Endothelial cell of umbilical vein (primary cell): ENCODE results near the gene HTR3A. TPM values are rescaled to one million over a fixed set of nuclear protein-coding genes. Genes with fewer than 3 reads are reported as not detected.

ENCODE experiments used
- BruUV-seq: library from RNA; stranded (reverse); fragments of 400-500 nt; replicated peaks from 2 replicates; lab custom pipeline; 2021; lab: Mats Ljungman, UMichigan
- CTCF ChIA-PET: fragments of 300-600, 350-600 bp; sonication (Branson Sonifier 250); formaldehyde crosslinking; loops from one replicate; lab custom pipeline; 2021; ENCODE audit warnings: antibody characterized with exemption, inconsistent platforms; lab: Charles Lee
- POLR2A ChIA-PET: fragments of 300-600, 350-600 bp; sonication (Branson Sonifier 250); formaldehyde crosslinking; loops from one replicate; lab custom pipeline; 2021; ENCODE audit warnings: antibody characterized with exemption, inconsistent platforms; lab: Charles Lee
- DNase-seq: peaks from one replicate; pipeline ENCODE4 v3.0.0-alpha.2; 2011; ENCODE audit warnings: low read depth, low spot score
- FAIRE-seq: peaks from 2 replicates; lab custom pipeline; 2011; peaks lifted over from hg19 to GRCh38; lab: Jason Lieb, UNC
- H2AFZ ChIP-seq: 2 replicates; pipeline ENCODE4 v1.6.0; 2012; ENCODE audit warnings: low read depth, low read length, control low read depth, inconsistent platforms
- H3K27ac ChIP-seq: 2 replicates; pipeline ENCODE4 v1.5.1; 2011; ENCODE audit warnings: low read depth, mild to moderate bottlenecking, control low read depth, low read length, moderate library complexity; ENCODE audit not compliant: insufficient read depth
- H3K27me3 ChIP-seq, 2 experiments: 2 replicates each; pipeline versions ENCODE4 v1.6.0 to v1.6.1; 2011; ENCODE audit warnings: low read length in 2 of 2, mixed read lengths in 1 of 2; ENCODE audit not compliant: control insufficient read depth in 2 of 2, insufficient read depth in 2 of 2
- H3K36me3 ChIP-seq, 2 experiments: 2 replicates in 1 of 2; 3 replicates in 1 of 2; pipeline ENCODE4 v1.5.1; 2011; ENCODE audit warnings: low read length in 2 of 2, mild to moderate bottlenecking in 1 of 2, moderate library complexity in 1 of 2; ENCODE audit not compliant: control insufficient read depth in 2 of 2, insufficient read depth in 2 of 2; ENCODE audit errors: extremely low read depth in 1 of 2
- H3K4me1 ChIP-seq: 3 replicates; pipeline ENCODE4 v1.5.1; 2011; ENCODE audit warnings: mild to moderate bottlenecking, low read length; ENCODE audit not compliant: control insufficient read depth, insufficient read depth; ENCODE audit errors: extremely low read depth
- H3K4me2 ChIP-seq: 2 replicates; pipeline ENCODE4 v1.6.1; 2011; ENCODE audit warnings: low read length, control low read depth, mixed read lengths; ENCODE audit not compliant: insufficient read depth
- H3K4me3 ChIP-seq, 3 experiments: fragments of 200-600 bp in 1 of 3; sonication (generic), shearing (Covaris generic) in 1 of 3; replicated peaks in 1 of 3; 2 replicates each; pipeline ENCODE4 v1.5.1; 2011 to 2016; ENCODE audit warnings: control low read depth in 3 of 3, low read length in 3 of 3, mild to moderate bottlenecking in 2 of 3, inconsistent platforms in 1 of 3, low read depth in 1 of 3, moderate library complexity in 1 of 3; ENCODE audit not compliant: insufficient read depth in 1 of 3
- H3K79me2 ChIP-seq: 2 replicates; pipeline ENCODE4 v1.6.0; 2012; ENCODE audit warnings: low read length, inconsistent platforms; ENCODE audit not compliant: control insufficient read depth, insufficient read depth
- H3K9ac ChIP-seq: replicated peaks from 2 replicates; pipeline ENCODE3; 2011; ENCODE audit warnings: low read length, control low read depth; ENCODE audit not compliant: insufficient read depth; ENCODE audit errors: extremely low read depth
- H3K9me1 ChIP-seq: replicated peaks from 3 replicates; pipeline ENCODE4 v1.6.0; 2011; ENCODE audit warnings: mild to moderate bottlenecking, low read length; ENCODE audit not compliant: control insufficient read depth, insufficient read depth; ENCODE audit errors: extremely low read depth
- H3K9me3 ChIP-seq: replicated peaks from 2 replicates; pipeline ENCODE4 v1.5.1; 2012; ENCODE audit warnings: low read length, inconsistent platforms; ENCODE audit not compliant: control insufficient read depth, insufficient read depth
- H4K20me1 ChIP-seq: replicated peaks from 2 replicates; pipeline ENCODE3; 2011; ENCODE audit warnings: mild to moderate bottlenecking, low read length; ENCODE audit not compliant: control insufficient read depth, insufficient read depth; ENCODE audit errors: extremely low read depth
- CTCF ChIP-seq, 2 donors: IDR thresholded peaks; 1 replicate in 1 of 2; 2 replicates in 1 of 2; pipeline ENCODE4 v1.5.1; 2011; ENCODE audit warnings: low read length in 2 of 2, mild to moderate bottlenecking in 2 of 2, moderate library complexity in 2 of 2, control low read depth in 1 of 2, inconsistent platforms in 1 of 2, low read depth in 1 of 2; ENCODE audit not compliant: insufficient read depth in 1 of 2; ENCODE audit errors: extremely low read depth in 1 of 2
- EZH2 ChIP-seq: IDR thresholded peaks from 2 replicates; pipeline ENCODE4 v1.6.1; 2012; ENCODE audit warnings: borderline replicate concordance, low read depth, mild to moderate bottlenecking, moderate library complexity, low read length, inconsistent platforms; ENCODE audit not compliant: severe bottlenecking
- FOS ChIP-seq: IDR thresholded peaks from 2 replicates; pipeline ENCODE4 v1.6.1; 2011; ENCODE audit warnings: mild to moderate bottlenecking, low read length, moderate library complexity, borderline replicate concordance; ENCODE audit not compliant: insufficient read depth
- GATA2 ChIP-seq: IDR thresholded peaks from 2 replicates; pipeline ENCODE4 v1.7.0; 2011; ENCODE audit warnings: low read depth, mild to moderate bottlenecking, moderate library complexity, mixed read lengths, low read length; ENCODE audit not compliant: insufficient read length, insufficient read depth
- JUN ChIP-seq: IDR thresholded peaks from 2 replicates; pipeline ENCODE4 v1.6.1; 2011; ENCODE audit warnings: borderline replicate concordance, low read depth; ENCODE audit not compliant: insufficient read length, insufficient read depth
- MAX ChIP-seq: IDR thresholded peaks from 2 replicates; pipeline ENCODE4 v1.6.1; 2011; ENCODE audit not compliant: insufficient read depth, insufficient read length
- MYC ChIP-seq: IDR thresholded peaks from one replicate; pipeline ENCODE4 v1.6.1; 2011; ENCODE audit warnings: mild to moderate bottlenecking, low read depth, low read length
- POLR2A ChIP-seq: IDR thresholded peaks from 2 replicates; pipeline ENCODE4 v1.6.1; 2012; ENCODE audit warnings: low read depth, mild to moderate bottlenecking, control low read depth, low read length
- POLR2AphosphoS5 ChIP-seq: IDR thresholded peaks from 2 replicates; pipeline ENCODE4 v1.6.1; 2012; ENCODE audit warnings: low read depth, mild to moderate bottlenecking, control low read depth, low read length, moderate library complexity; ENCODE audit not compliant: insufficient read depth
- dilution Hi-C: fragments of 300-500 bp; cut with MboI; formaldehyde crosslinking; loops from one replicate; pipeline ENCODE4 v1.15.0; 2019; ENCODE audit warnings: low sequenced_read_pairs; ENCODE audit not compliant: extremely low pct_ligation_motif_present
- intact Hi-C: fragments of 100-400 bp; cut with micrococcal nuclease; formaldehyde crosslinking; loops from one replicate; pipeline ENCODE4 v1.10.0; 2022
- polyA plus RNA-seq, 4 experiments: library from polyadenylated mRNA; depleted of rRNA in 3 of 4; stranded (reverse) in 3 of 4; unstranded in 1 of 4; fragments of >200 nt; gene quantifications; 2 replicates each; pipeline versions ENCODE4 v1.2.1 to v1.2.3, GENCODE V29; 2011 to 2012; ENCODE audit warnings: missing spikeins in 1 of 4
- total RNA-seq: library from RNA; stranded (reverse); gene quantifications from 2 replicates; pipeline ENCODE4 v1.2.3, GENCODE V29; 2021

The HTR3A gene
- total and polyA plus RNA-seq, 2 donors (not counting 3 experiments of a cell fraction or from before 2014, with no cell fraction given): not detected

GRCh38 chr11:114036958-114037357 is 62.0 kb downstream of the HTR3A start:
- intact Hi-C loops: loop anchor here (1.0 to 2.0 kb wide), 9 partner anchors 22 to 224 kb away; partner anchors contain the start of gene ZBTB16
- peak overlapping the region in 1 of 3 experiments; percentile 46 for H3K4me3 ChIP-seq
- CTCF ChIA-PET: interaction anchor here (0.6 to 7.5 kb wide), 8 partner anchors 15 to 224 kb away, joined by 3 to 236 read pairs (median 6); partner anchors contain the start of gene ZBTB16

More at GRCh38 chr11:114036958-114037357, 62.0 kb downstream of the HTR3A start:
- no peak overlapping the region for H2AFZ ChIP-seq
- H3K4me1 ChIP-seq: peaks cover 15% of the 10 kb centered on the region
- DNase-seq (no peak), FAIRE-seq (no peak)
- POLR2A ChIA-PET: interaction anchor here (0.6 kb wide), 1 partner anchor 34 kb away, joined by 3 read pairs; no protein-coding TSS in a partner anchor
- H3K9me1 ChIP-seq: no peaks in the 10 kb centered on the region
- TF ChIP-seq MYC: no peak
- no peak for TF ChIP-seq CTCF (IDR thresholded peaks at IDR 0.05; ENCODE audit: extremely low read depth in 1 of 2, insufficient read depth in 1 of 2, low read depth in 1 of 2, low read length in 2 of 2)
- no peak for TF ChIP-seq FOS
- no peak for TF ChIP-seq POLR2AphosphoS5
- no peak for TF ChIP-seq GATA2
- TF ChIP-seq JUN: no peak
- TF ChIP-seq EZH2: no peak
- TF ChIP-seq POLR2A: no peak
- TF ChIP-seq MAX: no peak
- peak overlapping the region; percentile 56 for H3K27ac ChIP-seq
- dilution Hi-C loops: loop anchor here (25.0 kb wide), 1 partner anchor 225 kb away; no protein-coding TSS in a partner anchor
- H3K4me2 ChIP-seq: peak overlapping the region; percentile 63
- H3K9ac ChIP-seq: peak overlapping the region; percentile 56
- H3K9me3 ChIP-seq: no peaks in the 10 kb centered on the region
- H4K20me1 ChIP-seq: no peaks in the 10 kb centered on the region
- BruUV-seq: no TSS peak
- H3K36me3 ChIP-seq: no peaks in the 10 kb centered on the region
- H3K79me2 ChIP-seq: no peaks in the 10 kb centered on the region
- peaks cover 0 to 1% of the 10 kb centered on the region in 2 experiments for H3K27me3 ChIP-seq
